ENCODE results near the gene TTC9C. TPM values are rescaled to one million over a fixed set of nuclear protein-coding genes. Genes with fewer than 3 reads are reported as not detected.

The TTC9C gene
- polyA plus RNA-seq, 3 donors: 38.1 to 48.2 (median 41.8) TPM

DNA sequence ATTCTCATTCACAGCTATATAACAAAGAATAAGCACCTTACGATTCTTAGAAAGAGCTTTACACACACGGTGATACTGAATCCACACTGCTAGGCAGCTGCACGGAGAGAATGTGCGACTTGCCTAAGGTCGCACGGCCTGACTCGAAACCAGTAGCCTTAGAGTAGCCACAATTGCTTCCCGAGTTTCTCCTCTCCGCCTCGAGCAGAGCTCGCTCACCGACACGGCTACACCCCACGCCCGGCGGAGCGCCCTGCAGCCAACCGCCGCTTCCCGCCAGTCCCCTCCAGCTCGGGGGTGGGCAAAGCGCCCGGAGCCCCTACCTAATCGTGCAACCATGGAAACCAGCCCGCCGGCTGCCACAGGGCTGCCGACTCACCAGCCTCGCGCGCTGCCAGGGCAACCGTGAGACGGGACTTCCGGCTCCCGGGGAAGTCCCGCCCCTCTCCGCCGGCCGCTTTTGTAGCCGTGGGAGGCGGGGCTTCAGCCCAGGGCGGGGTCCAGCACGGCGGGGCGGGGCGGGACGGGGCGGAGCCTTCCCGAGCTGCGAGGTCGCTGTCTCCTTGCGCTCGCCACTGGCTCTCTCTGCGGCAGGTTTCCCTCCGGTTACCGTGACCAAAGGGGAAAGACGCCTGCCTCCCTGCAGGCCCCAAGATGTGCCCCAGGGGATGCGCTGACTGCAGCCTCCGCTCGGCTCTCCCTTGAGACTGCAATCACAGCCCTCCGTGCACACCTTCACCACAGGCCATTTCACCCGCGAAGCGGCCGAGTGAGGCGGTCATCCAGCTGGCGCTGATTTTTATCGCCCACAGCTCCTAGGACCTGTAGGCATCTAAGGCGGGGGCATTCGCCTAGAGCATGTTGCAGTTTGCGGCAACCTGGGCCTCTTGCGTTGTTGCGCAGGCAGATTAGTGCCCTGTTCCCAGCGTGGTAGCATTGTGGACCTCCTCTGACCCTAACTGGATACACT, 22.1 kb upstream of the TTC9C start:
- DNase-seq (ENCODE audit: extremely low read depth in 1 of 11, low read depth in 9 of 11, low spot score in 4 of 11): peak in 10 of 11 donors; percentile 79 to 92 (median 90)

DNA sequence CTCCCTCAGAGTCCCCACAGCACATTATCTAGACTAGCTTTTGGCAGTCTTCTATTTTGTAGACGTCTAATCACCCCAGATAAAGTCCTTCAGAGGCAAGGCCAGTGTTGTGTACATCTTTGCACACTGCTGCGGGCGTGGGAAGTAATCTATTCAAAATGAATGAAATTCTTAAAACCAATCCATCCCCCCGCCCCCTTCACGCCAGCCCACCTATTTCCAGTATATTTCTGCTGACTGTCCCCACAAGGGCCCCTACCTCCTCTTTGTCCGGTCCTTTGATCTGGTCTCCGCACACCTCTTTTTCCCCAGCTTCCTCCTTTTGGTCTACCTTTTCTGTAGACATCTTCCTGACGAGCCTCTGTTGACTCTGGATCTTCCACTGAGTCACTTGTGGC, 21.4 kb upstream of the TTC9C start:
- no peak for DNase-seq (ENCODE audit: extremely low read depth in 1 of 11, low read depth in 9 of 11, low spot score in 4 of 11)

DNA sequence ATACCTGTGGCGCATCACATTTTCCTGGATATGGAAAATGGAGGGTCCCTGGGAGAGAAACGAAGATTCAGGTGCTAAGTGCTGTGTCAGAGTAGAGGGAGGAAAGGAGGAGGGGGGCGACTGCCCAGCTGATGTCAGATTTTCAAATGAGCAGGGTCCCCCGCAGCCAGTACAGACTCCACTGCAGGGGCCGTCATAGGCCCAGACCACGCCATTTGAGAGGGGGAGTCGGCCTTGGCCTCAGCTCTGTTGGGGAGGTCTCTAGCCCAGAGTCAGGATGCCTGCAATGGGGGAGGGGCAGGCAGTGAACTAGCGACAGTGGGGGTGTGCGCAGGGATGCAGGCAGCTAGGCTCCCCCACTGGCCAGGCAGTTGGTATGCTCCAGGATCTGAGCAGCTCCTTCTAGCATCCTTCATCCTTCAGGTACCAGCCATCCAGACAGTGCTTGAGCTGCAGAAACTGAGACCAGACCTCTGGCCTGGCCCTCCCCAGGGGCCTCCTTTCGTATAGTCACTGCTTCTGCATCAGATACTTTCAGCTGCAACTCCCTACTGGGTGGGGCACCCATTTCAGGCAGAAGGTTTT, 20.9 kb upstream of the TTC9C start, which contains the start of the genes BSCL2 and GNG3:
TSS of gene BSCL2 (minus strand) at position 148 of the 585 bp plus-strand sequence. CDS start 229 bp downstream, outside the sequence.
TSS of gene GNG3 (plus strand) at position 400 of the 585 bp plus-strand sequence. CDS start 620 bp downstream, outside the sequence.
- peak in 9 of 11 donors; percentile 59 to 82 (median 76) for DNase-seq (ENCODE audit: extremely low read depth in 1 of 11, low read depth in 9 of 11, low spot score in 4 of 11)

DNA sequence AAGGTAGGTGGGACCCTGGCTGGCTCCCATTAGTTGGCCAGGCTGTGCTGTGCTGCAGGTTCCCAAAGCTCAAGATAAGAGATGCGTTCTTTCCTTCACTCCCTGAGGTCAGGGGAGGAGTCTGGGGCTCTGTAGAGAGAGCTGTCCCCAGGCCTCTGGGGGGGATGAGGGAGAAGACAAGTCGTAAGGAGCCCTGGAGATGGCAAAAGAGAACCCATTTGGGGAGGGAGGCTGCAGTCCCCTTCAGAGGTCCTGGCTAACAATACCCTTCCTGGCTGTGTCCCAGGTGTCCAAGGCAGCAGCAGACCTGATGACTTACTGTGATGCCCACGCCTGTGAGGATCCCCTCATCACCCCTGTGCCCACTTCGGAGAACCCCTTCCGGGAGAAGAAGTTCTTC, 19.9 kb upstream of the TTC9C start:
- no peak for DNase-seq (ENCODE audit: extremely low read depth in 1 of 11, low read depth in 9 of 11, low spot score in 4 of 11)

DNA sequence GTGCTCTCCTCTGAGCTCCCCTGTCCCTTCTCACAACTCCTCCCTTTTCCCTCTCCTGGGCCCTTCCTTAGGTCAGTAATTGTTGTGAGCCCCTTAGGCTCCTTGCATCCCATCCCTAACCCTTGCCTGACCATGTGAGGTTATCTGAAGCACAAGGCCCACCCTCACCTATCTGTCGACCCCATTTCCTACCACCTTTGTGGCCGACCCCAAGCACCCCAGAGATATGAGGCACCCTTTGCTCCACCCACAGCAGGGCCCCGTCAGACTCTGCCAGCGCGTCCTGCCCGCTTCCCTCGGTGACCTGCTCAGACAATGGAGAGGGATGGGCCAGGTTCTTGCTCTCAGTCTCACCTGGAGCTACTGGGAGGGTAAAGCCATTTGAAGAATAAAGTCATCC, 19.5 kb upstream of the TTC9C start:
- DNase-seq (ENCODE audit: extremely low read depth in 1 of 11, low read depth in 9 of 11, low spot score in 4 of 11): no peak

DNA sequence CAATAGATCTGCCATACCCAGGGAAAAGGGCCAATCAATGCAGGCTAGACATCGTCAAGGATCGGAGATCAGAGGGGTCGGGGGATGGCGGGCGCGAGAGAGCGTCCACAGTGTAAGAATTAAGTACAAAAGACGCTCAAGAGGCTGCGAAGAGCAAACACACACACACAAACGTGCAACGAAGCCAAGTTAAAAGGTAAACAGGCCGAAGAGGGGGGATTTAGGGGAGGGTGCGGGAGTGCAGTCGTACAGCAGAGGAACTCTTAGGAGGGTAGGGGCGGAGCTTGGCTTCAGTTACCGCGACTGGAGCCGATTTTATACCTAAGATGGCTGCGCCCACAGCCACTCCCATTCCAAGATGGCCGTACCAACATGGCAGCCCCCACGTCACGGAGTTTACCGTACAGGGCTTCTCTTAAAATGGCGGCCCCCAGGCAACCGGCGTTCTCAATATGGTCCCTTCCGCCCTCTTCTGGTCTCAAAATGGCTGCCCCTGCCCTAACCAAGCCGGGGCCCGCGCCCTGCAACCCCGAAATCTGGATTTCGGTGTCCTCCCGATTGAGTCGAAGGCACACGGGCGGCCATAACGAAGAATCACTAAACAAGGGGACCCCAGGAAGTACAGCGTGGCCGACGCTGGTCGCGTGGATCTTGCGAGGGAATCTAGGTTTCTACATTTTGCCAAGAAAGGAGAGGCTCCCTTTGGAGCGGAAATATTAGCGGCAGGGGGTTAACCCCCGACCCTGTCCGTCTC, 18.9 kb upstream of the TTC9C start:
- DNase-seq (ENCODE audit: extremely low read depth in 1 of 11, low read depth in 9 of 11, low spot score in 4 of 11): peak; percentile 94 to 99 (median 97)

DNA sequence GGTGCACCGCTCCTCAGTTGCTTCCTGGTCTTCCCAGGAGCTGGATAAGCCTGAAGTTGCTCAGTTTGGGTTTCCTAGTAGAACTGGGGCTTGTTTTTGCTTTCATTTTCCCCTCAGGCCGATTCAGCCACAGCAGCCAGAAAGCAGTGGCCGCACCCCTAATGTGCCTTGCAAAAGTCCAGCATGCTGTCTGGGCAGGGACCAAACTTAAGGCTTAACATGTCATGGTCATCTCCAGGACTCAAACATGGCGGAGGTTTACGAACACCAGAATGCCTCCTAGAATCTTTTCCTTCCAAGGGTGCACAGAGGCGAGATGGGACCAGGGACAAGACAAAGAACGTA, 18.3 kb upstream of the TTC9C start:
- no peak for DNase-seq (ENCODE audit: extremely low read depth in 1 of 11, low read depth in 9 of 11, low spot score in 4 of 11)

DNA sequence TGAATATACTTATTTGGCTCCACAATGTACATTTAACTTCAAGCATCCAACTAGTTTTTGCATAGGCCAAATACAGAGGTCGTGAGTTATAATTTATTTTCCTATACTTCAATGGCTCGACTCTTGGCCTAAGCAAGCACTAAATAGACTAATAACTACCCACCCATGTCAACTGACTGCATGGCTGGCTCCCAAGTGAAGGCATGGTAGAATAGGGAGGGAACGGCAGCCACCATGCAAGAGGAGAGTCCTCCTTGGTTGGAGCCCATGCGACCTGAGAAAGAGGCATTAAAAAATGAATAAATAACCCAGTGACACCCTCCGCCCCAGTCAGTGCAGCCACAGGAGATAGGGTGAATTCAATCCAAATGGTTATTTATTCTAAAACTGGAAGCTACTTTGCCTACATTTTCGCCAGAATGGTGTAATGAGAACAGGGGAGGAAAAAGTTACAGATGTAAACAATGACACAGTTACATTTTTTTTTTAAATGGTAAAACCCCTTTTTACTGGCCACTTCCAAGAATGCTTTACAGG, 15.9 kb upstream of the TTC9C start:
- DNase-seq (ENCODE audit: extremely low read depth in 1 of 11, low read depth in 9 of 11, low spot score in 4 of 11): no peak

DNA sequence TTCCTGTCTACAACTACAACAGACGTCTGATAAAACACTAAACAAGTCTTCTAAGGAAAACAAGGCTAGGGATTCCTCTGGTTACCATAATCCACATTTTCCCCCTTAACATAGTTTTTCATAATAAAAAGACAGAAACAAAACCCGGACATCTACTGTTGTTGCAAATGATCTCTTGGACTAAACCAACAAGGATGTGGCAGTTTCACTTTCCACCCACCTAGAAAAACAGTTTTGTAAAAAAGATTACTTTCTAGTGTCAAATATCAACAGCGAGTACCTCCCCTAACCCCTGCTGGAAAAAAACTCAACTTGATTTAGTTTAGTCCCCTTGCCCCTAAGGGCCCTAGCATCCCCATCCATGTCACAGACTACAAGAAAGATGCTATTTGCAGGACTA, 15.4 kb upstream of the TTC9C start:
- DNase-seq (ENCODE audit: extremely low read depth in 1 of 11, low read depth in 9 of 11, low spot score in 4 of 11): no peak

DNA sequence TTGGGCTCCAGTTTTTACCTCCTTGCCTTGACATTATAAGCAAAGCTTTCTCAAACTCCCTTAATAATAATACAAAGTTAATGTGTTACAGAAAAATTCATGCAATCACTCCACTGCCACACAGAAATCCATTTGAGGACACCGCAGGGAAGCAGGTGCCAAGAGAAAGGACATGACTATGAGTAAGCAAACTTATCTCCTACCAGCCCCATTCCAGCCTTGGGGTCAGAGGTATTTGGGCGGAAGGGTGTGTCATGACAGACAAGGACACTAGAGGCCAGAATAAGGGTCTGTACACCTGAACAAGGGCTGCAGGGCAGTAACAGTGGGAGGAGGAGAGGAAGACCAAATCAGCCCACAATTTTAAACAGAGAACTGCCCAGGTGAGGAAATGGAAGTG, 14.9 kb upstream of the TTC9C start:
- no peak for DNase-seq (ENCODE audit: extremely low read depth in 1 of 11, low read depth in 9 of 11, low spot score in 4 of 11)

DNA sequence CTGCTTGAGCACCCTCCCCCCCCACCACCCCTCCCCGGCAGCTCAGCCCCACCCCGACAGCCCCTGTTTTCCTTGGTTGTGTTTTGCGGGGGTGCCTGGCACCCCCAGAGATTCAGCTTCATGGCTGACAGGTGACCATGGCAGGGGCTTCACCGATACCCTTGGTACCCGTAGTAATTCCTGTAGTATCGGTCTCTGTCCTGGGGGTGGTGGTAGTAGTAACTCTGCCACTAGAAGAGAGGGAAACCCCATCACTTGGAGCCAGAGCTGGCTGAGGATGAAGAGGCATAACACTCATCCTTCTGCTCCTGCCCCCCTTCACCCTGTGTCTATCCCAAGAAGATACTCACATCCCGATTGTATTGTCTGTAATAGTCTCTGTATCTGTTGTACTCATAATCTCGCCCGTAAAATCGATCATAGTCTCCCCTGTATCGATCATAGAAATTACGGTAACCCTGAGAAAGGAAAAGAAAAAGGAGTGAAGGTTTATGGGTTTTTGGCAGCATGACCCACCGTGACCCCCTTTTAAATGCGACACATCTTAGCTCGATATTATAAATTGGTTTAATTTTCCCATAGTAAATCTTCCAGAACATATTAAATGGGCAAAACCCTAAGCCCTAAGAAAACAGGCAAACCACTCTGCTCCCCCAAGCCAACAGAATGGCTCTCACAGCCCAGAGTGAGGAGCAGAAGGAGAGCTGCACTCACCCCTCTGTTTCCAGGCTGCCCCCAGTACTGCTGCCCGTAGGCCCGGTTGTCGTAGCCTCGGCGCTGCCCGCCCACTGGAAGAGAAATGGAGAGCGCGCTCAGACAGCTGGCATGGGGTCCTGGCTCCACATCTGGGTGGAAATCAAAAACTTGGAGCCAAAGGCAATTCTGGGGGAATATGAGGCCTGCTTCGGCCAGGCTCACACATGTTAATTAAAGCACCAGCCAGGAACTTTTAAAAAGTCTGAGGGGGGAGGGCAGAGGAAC, 12.8 kb upstream of the TTC9C start:
- DNase-seq (ENCODE audit: extremely low read depth in 1 of 11, low read depth in 9 of 11, low spot score in 4 of 11): no peak

DNA sequence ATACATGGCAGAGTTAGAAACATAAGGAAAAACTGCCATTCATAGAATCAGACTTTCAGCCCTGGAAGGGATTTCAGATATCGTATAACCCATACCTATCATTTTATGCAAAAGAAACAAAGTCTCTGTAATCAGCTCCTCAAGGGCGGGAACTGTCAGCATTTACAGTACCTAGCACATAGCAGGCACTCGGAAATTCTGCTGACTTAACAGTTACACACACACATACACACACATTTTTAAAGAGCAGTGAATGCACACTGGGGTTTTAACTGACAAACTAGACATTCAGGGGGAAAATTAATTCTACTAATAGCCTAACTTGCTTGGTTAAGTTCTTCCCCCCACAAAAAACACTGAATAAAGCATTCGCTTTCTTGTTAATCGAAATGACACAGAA, 12.1 kb upstream of the TTC9C start:
- DNase-seq (ENCODE audit: extremely low read depth in 1 of 11, low read depth in 9 of 11, low spot score in 4 of 11): no peak

DNA sequence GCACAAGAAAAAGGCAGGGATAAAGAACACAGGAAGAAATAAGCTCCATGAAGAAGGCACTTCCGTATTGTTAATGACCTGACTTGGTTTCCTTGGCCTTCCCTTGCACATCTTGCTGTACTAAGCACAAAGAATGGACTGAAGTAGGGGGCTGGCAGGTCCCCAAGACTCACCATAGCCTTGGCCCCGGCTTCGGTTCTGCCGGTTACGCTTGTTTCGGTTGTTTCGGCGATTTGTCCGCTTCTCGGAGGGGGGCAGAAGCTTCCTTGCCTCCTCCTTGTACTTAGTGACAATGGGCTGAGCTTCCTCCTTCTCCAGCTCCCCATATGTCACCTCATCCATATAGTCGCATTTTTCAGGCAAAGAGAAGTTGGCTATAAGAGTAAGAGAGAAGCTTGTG, 11.5 kb upstream of the TTC9C start:
- no peak for DNase-seq (ENCODE audit: extremely low read depth in 1 of 11, low read depth in 9 of 11, low spot score in 4 of 11)

DNA sequence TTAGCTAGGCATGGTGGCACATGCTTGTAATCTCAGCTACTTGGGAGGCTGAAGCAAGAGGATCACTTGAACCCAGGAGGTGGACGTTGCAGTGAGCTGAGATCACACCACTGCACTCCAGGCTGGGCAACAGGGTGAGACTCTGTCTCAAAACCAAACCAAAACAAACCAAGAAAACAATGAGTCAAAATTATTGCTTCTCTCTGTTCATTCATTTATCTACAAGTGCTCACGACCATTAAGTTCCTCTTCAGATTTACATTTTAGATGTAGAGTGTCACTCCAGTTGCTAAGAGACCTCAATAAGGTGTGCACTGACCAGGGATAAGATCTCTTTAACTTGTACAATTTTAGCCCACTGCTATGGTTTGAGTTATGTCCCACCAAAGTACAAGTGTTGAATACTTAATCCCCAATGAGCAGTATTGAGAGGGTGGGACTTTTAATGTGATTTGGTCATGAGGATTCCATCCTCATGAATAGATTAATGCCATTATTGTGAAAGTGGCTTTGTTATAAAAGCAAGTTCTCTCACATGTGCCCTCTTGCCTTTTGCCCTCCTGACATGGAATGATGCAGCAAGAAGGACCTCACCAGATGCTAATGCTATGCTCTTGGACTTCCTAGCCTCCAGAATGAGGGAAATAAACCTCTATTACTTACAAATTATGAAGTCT, 8.8 kb upstream of the TTC9C start:
- DNase-seq (ENCODE audit: extremely low read depth in 1 of 11, low read depth in 9 of 11, low spot score in 4 of 11): no peak

DNA sequence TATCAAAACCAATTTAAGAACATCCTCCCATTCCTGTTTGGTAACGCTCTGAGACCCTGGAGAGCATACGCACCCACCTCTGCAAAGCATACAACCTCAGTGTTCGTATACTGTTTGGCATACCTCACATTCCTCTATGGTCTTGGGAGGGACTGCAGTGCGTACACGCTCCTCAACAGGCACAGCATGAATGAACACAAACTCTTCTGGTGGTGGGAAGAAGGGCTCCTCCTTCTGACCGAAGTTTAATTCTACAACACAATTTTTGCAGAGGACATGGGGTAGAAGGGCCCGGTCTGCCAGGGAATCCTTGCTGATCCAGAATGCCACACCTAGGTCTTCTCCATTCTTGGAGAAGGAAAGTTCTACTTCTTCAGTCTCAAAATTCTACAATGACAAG, 6.3 kb upstream of the TTC9C start:
- no peak for DNase-seq (ENCODE audit: extremely low read depth in 1 of 11, low read depth in 9 of 11, low spot score in 4 of 11)

DNA sequence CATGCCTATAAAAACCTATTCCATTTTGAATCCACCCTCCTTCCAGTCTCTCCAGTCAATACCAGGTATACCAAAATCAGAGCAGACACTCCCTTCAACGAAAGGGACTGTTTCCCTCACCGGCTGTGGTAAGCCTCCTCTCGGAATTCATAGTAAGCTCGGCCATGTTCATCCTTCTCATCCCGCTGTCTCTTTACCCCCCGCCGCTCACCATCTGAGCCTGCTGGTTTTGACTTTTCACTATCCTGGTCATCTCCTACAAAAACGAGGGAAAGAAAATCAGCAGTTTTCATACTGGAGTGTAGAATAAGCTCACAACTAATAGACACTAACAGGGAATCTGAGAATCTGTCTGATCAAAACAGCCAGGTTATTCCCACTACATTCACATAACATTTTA, 4.1 kb upstream of the TTC9C start:
- no peak for DNase-seq (ENCODE audit: extremely low read depth in 1 of 11, low read depth in 9 of 11, low spot score in 4 of 11)

DNA sequence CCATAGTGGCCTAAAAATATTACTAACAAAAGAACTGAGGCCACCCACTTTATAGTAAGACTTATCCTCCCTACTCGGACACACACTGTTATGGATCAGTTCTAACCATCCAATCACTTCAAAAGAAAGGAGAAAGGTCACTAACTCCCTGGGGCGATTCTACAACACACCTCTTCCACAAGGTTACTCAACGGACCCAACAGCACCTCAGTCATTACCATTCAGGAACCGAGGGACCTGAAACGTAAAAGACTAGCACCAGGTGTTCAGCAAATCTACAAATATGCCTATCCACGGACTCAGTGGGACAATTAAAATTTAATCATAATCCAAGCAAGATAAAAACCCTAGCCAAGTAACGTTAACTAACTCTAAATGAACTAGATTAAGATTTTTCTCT, 2.6 kb upstream of the TTC9C start:
- DNase-seq (ENCODE audit: extremely low read depth in 1 of 11, low read depth in 9 of 11, low spot score in 4 of 11): no peak

All from renal cortex interstitium (tissue), 11 donors.